PFSK-1 (cell line): ENCODE results near the gene FXYD4.

Experiments
- FOXP2 ChIP-seq: optimal IDR thresholded peaks from 2 replicates; pipeline ENCODE3; 2011; ENCODE audit warnings: borderline replicate concordance, control low read depth, inconsistent platforms; ENCODE audit not compliant: insufficient read depth; ENCODE audit errors: extremely low read length, extremely low read depth
- POLR2AphosphoS5 ChIP-seq: IDR thresholded peaks from 2 replicates; pipeline ENCODE4 v1.6.1; 2012; ENCODE audit warnings: low read depth, mild to moderate bottlenecking, control low read depth, low read length, moderate library complexity
- REST ChIP-seq, 2 experiments: IDR thresholded peaks; 2 replicates each; pipeline versions ENCODE4 v1.6.1 to v1.8.0; 2011 to 2012; ENCODE audit warnings: low read depth in 2 of 2, low read length in 2 of 2, control low read depth in 1 of 2, inconsistent platforms in 1 of 2, mild to moderate bottlenecking in 1 of 2, moderate library complexity in 1 of 2; ENCODE audit not compliant: insufficient read depth in 1 of 2
- SIN3A ChIP-seq: IDR thresholded peaks from 2 replicates; pipeline ENCODE4 v1.6.1; 2012; ENCODE audit warnings: mild to moderate bottlenecking, low read length, moderate library complexity, borderline replicate concordance; ENCODE audit not compliant: insufficient read depth
- TAF1 ChIP-seq: IDR thresholded peaks from 2 replicates; pipeline ENCODE4 v1.6.1; 2012; ENCODE audit warnings: low read length, control low read depth, borderline replicate concordance; ENCODE audit not compliant: insufficient read depth

The FXYD4 gene

GRCh38 chr10:43338117-43338516 lies 33.3 kb upstream of the FXYD4 start:
- no peak for TF ChIP-seq REST (IDR thresholded peaks at IDR 0.05; ENCODE audit: insufficient read depth in 1 of 2, low read depth in 2 of 2, low read length in 2 of 2)
- TF ChIP-seq POLR2AphosphoS5 = no peak
- no peak for TF ChIP-seq FOXP2
- no peak for TF ChIP-seq TAF1
- TF ChIP-seq SIN3A = no peak

GRCh38 chr10:43339136-43339535 lies 32.3 kb upstream of the FXYD4 start:
- TF ChIP-seq REST (IDR thresholded peaks at IDR 0.05; ENCODE audit: insufficient read depth in 1 of 2, low read depth in 2 of 2, low read length in 2 of 2) (no peak), TAF1 (no peak), POLR2AphosphoS5 (no peak), FOXP2 (no peak), SIN3A (no peak)

- TF ChIP-seq SIN3A = no peak
- no peak for TF ChIP-seq FOXP2
- no peak for TF ChIP-seq TAF1
- no peak for TF ChIP-seq REST (IDR thresholded peaks at IDR 0.05; ENCODE audit: insufficient read depth in 1 of 2, low read depth in 2 of 2, low read length in 2 of 2)
- TF ChIP-seq POLR2AphosphoS5 = no peak
These were observed 31.3 kb upstream of the FXYD4 start for GRCh38 chr10:43340101-43340500.

GRCh38 chr10:43340619-43341018 lies 30.8 kb upstream of the FXYD4 start:
- no peak for TF ChIP-seq FOXP2
- no peak for TF ChIP-seq POLR2AphosphoS5
- TF ChIP-seq TAF1 = no peak
- TF ChIP-seq REST (IDR thresholded peaks at IDR 0.05; ENCODE audit: insufficient read depth in 1 of 2, low read depth in 2 of 2, low read length in 2 of 2) = no peak
- no peak for TF ChIP-seq SIN3A

GRCh38 chr10:43341450-43341849 lies 30.0 kb upstream of the FXYD4 start:
- TF ChIP-seq FOXP2 = no peak
- no peak for TF ChIP-seq SIN3A
- TF ChIP-seq TAF1 = no peak
- TF ChIP-seq REST (IDR thresholded peaks at IDR 0.05; ENCODE audit: insufficient read depth in 1 of 2, low read depth in 2 of 2, low read length in 2 of 2) = no peak
- no peak for TF ChIP-seq POLR2AphosphoS5
